NCI-H128 (cell line): ENCODE data around the gene NCAN.

ENCODE experiments used
- DNase-seq: peaks from one replicate; lab custom pipeline; 2025; ENCODE audit not compliant: unreplicated experiment; lab: John Stamatoyannopoulos, UW

Gene NCAN

DNA sequence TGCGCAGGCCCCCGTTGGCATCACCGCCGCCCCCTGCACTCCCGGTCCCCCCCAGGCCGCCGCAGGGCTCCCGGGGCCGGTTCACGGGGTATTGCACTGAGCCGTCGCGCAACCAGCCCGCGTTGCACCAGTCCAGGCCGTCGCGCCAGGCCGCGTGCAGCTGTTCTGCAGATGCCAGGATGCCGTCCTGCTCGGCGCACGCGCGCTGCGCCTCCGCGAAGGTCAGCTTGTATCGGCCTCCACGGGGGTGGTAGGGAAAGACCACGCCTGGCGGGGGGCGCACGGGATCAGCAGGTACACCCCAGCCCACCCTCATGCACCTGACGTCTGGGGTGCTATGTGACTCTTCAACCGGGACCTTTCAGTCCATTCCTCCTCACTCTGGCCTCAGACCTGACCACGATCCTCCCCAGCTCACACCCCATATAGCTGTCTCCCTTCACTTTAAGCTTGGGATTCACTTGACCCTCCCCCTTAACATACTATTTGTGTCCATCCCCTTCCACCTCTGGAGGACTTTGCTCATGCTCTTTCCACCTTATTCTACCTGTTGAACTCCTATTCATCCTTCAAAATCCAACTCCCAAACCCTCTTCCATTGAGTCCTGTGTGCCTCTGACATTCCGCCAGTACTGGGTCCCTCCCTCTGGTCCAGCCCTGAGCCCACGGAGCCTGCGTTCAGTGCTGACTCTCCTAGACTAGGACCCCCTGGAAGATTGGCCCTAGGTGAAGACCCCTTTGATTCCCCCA, 47.0 kb downstream of the NCAN start:
- no peak for DNase-seq

DNA sequence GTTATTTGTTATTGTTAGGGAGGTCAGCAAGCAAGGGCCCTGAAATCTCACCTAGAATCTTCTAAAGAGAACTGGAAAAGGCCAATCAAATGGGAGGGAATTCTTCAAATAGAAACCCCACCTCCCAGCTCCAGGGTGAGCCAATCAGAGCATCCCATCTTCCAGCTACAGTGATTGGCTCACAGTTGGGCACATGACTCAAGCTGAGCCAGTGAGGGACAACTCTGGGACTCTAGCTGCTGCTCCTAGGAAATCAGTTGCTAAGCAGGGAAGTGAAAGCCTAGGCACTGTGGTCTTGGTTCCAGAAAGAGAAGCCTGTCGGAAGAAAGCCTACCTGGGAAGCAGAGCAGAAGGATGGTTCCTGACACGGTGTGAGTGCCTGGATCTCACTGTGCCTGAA, 48.0 kb downstream of the NCAN start:
- DNase-seq, result no peak

DNA sequence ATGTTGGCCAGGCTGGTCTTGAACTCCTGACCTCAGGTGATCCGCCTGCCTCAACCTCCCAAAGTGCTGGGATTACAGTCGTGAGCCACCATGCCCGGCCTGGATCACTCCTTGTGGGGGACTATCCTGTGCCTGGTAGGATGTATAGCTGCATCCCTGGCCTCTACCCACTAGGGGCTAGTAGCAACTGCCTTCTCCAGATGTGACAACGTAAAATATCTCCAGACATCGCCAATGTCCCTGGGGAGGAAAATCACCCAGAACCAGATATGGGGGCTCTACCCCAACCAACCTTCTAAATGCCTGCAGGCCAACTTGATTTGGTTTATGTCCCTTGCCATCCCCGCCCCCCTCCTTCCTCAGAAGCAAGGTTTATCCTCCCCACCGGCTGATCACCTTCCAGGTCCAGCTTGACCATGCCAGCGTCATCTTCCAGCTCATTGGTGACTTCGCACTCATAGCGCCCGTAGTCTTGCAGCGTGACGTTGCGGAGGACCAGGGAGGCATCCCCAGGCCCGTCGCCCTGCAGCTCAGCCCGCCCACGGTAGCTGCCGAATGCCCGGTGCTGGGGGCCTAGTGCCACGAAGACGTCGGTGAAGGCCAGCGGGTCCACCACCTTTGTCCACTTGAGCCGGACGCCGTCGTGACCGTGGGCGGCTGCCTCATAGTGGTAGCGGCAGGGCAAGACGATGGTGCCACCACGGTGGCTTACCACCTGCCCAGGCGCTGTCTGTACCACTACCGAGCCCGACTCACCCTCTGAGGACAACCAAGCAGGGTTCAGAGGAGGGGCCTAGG, 48.9 kb downstream of the NCAN start:
- no peak for DNase-seq

DNA sequence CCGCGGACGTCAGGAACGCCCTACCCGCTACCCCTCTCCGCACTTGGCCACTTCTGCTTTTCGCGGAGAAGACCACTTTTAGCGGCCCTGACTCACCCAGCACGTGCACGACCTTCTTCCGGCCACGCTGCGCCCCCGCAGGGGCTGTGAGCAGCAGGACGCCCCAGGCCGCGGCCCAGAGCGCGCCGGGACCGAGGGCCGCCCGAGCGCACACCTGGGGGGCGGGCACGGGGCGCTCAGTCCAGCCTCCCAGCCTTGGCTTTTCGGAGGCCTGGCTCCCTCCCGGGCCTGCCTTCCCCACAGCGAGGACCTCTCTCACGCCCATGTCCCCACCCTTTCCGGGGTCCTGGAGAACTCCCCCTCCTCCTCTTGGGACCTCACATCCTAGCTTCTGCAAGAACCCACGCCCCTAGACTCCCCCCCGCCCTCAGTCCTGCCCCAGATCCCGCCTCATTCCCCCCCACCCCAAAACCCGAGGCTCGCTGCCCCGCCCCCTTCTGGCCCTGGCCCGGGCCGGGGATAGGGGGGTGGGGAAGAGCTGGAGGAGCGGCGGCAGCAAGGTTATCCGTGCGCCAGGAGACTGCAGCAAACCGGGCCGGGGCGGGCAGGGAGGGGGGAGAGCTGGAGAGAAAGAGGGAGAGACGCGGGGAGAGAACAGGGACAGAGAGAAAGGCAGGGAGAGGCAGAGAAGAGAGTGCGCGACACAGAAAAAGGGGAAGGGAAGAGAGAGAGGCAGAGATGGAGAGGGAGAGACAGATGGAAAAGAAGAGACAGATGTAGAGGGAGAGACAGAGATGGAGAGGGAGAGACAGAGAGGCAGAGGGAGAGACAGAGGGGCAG, 49.8 kb downstream of the NCAN start:
- DNase-seq, result no peak

DNA sequence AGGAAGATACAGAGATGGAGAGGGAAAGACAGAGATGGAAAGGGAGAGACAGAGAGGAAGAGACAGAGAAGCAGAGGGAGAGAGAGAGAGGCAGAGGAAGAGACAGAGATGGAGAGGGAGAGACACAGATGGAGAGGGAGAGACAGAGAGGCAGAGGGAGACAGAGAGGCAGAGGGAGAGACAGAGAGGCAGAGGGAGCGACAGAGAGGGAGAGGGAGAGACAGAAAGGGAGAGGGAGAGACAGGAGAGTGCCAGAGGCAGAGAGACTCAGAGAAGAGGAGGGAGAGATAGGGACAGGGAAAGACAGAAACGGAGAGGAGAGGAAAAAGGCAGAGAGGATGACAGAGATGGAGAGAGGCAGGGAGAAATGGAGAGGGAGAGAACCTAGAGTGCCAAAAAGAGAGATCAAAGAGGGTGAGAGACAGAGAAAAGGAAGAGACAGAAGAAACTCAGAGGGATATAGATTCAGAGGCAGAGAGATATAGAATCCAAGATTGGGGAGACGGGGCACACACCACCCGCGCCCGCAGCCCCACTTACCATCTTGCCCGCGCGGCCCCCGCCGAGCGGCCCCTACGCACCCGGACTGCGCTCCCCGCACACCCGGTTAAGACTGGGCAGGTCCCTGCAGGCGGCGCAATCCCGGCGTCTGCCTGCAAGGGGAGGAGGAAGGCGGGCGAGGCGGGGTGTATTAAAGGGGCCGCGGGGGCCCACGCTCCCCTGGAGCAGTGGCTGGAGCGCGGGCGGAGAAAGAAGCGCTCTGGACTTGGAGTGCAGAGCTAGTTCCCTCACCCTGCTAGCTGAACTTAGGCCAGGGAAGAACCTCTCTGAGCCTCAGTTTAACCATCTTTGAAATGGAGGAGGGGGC, 50.7 kb downstream of the NCAN start:
- DNase-seq, result no peak

DNA sequence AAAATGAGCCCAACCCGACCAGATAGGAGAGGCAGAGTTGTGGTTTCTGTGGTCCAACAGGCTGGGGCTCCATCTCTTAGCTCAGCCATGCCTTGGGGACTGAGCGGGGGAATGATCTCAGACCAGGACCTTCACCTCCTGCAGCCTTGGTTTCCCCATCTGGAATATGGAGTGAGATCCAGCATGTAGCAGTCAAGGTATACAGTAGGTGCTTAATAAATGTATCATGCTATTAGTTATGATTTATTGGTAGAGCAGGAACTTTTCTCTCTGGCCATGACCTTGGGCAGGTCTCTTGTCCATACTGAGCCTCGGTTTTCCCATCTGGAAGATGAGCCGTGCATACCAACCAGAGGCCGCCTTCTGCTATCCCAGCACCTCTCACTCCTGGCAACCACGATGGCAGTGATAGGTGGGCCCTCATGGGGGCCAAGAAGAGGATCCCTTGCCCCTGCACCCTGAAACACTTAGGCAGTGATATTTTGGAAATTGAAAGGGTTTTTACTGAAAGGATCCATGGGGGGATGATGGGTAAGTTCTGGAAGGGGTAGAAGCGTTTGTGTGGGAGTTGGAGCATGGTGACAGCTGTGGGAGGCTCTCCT, 52.2 kb downstream of the NCAN start:
- DNase-seq, result no peak

DNA sequence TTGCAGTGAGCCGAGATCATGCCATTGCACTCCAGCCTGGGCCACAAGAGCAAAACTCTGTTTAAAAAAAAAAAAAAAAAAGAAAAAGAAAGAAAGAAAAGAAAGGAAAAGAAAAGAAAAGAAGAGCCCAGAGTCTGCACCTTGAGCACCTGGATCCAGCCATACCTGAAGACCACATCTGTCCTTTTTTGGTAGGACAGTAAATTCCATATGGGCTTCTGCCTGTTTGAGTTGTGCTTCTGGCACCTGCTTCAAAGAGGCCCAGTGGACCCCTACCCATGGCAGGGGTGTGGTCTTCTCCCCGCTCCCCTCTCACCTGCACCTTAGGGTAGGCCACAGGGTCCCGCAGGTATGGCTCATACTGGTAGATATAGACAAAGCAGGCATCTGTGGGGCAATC, 55.5 kb downstream of the NCAN start:
- DNase-seq, result no peak

DNA sequence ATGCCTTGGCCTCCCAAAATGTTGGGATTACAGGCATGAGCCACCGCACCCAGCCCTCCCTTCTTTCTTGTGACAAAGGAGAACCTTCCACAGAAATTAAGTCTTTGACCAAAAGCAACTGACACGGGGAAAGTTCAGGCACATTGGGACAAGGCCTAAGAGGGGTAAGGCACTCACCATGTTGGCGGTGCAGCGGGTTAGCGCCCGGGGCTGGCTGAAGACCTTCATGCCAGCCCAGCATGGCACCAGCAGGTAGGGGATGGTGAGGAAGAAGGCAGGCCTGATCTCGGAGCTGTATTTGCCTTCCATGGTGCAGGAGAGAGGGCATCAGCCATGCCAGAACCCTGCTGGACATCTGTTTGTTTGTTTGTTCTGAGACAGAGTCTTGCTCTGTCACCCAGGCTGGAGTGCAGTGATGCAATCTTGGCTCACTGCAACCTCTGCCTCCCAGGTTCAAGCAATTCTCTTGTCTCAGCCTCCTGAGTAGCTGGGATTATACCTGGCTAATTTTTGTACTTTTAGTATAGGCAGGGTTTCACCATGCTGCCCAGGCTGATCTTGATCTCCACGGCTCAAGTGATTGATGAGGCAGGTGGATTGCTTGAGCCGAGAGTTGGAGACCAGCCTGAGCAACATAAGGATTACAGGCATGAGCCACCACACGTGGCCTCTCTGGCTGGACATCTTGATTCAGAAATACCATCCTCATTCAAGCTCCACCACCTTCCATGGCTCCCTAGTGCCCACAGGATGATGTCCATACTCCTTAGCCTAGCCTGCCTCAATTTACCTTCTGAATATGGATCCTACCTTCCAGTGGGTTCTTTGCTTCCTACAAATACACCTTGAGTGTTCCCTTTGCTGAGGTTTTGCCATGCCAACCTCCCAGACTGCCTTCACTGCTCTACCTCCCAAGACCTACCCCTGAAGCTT, 57.0 kb downstream of the NCAN start:
- DNase-seq, result no peak

DNA sequence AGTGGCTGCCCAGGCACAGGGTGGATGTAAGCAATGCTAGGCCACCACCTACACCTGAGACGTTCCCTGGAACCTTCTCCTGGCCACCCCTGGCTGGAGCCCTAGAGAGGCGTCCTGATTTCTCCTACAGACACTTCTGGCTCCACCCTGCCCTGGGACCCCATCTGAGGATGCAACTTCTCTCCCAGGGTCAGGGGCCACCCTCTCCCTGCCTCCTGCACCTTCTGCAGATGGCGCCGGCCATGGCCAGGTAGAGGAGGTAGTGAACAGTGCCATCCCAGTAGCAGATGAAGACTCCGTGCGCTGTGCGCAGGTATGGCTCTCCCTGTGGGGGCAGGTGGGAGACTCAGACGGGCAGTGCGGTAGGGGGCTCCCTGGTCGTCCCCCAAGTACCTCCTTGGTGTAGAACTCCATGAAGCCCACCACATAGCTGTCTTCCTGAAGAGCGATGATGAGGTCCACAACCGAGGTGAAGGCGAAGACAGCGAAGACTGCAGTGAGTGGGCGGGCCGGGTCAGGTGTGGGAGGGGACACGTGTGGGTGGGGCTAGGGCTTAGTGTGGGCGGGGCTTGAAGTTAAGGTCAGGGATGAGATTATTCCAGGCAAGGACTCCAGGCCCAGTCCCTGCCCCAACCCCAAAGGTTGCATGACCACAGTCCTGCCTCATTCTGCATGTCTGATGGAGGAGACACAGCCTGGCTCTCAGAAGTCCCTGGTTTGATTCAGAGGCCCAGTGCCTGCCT, 58.4 kb downstream of the NCAN start:
- DNase-seq, result no peak

DNA sequence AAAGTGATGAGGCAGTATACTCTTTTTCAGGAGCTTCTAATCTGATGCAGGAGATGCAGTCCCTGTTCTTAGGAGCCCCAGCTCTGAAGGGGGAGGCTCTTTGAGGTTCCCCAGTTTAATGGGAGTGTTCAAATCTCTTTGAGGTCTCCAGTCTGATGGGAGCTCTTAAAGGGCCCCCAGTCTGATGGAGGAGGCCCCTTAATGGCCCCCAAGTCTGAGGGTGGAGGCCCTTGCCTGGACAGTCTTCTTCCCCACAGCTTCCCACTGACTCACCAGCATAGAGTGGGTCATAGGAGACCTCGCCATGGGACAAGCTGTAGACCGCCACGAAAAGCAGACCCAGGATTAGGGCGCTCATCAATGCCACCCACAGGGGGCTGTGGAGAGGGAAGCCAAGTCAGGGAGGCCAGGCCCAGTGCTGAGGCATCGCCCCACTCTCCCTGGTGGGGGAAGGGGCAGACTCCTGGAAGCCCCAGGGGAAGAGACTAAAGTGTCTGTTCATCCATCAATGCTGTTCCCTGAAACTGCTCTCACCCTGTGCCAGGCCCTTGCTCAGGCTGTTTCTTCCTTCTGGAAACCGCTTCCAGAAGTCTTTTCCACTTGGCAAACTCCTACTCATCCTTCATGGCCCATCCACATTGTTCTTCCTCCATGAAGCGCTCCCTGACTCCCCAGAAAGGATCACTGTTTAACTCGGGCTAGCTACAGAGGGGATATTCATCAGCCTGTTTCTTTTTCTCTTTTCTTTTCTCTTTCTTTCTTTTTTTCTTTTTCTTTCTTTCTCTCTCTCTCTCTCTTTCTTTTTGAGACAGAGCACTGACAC, 59.2 kb downstream of the NCAN start:
- no peak for DNase-seq

DNA sequence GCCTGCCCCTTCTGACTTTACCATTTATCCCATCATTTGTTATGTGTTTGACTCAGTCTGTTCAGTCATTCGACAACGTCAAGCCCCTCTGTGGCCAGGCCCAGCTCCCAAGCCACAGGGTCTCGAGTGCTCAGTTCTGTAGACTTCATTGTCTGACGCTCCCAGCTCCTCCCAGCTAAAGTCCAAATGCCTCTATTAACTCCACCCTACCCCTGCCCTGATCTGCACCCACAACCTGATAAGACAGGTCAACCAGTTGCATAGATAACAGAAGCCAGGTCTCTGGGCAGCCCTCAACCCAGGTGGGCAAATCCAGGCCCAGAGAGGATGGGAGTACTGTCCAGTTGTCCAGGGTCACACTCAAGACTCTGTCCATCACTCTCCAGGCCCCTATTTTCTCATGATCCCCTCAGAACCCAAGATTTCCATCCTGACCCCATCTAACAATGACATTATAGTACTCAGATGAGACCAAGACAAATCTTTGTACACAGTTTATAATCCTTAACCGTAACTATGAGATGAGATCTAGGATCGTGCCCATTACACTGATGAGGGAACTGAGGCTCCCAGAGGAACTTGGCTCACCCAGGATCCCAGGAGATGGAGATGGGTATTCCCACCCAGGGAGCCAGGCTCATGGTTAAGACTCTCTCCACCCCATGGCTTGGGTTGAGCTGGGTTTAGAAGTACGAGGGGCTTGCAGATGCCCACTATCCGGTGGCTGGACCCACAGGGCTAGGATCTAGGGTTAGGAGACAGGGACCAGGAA, 60.3 kb downstream of the NCAN start:
- DNase-seq, result no peak

DNA sequence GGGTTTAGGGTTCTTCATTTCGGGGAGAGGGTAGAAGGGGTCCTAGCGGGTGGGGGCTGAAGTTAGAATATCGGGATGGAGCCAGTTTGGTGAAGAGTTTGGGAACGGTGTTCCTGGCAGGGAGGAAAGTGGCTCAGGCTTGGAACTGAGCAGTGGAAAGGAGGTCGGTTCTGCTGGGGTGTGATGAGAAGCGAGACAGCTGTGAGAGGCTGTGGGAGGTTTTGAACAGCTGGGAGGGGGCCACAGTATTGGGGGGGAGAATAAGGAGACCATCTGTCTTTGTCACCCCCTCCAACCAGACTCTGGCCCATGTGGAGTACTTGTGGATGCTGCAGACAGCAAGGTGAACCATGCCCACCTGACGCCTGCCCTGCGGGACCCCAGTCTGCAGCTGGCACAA, 62.4 kb downstream of the NCAN start:
- no peak for DNase-seq

DNA sequence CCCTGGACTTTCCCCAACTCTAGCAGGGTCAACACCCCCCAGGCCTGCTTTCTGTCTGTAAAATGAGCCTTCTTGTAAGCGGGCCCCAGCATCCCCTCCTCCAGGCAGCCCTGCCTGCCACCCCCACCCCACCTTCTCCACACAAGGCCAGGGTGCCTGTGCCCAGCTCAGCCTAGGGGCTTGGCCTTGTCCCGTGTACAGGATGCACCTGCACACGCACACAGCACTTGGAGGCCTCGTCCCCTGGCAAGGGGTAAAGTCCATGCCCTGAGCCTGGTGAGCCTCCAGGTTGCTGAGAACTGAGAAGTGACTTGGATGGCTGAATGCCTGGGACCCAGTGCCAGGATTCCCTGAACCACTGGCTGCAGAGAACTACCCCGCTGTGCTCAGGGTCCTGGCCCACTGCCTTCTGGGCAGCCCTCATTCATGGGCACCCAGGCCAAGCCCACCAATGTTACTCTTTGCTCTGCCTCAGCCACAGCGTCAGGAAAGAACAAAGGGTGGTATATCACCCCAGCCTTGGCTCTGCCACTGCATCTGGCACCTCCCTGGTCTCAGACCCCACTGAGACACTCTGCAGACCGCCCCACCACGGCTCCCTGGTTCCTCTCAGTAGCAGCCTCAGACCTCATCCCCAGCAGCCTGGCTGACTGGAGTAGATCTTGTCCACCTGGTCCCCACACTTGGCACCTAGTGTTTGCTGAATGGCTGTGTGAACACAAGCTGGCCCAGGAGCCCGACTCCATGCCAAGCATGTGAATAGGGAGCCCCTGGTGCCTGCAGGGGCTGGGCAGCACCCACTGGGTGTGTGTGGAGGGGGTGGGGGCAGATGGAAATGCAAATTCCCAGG, 63.2 kb downstream of the NCAN start:
- no peak for DNase-seq

DNA sequence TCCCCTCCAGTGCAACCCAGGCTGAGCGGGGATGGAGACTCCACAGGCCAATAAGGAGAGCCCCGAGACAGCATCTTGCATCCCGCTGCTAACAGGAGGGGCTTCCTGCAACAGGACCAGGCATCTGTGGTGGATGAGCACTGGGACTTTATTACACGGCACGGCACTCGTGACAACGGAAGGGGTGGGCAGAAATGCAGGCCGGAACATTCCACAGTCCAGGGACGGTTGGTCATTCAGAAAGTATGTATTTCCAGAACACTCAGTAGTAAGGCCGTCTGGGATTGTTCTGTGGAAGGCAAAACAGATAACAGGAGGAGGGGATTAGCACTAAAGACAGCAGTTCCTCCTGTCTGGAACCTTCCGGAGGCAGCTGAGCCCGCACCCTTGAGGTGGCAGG, 64.6 kb downstream of the NCAN start:
- no peak for DNase-seq

DNA sequence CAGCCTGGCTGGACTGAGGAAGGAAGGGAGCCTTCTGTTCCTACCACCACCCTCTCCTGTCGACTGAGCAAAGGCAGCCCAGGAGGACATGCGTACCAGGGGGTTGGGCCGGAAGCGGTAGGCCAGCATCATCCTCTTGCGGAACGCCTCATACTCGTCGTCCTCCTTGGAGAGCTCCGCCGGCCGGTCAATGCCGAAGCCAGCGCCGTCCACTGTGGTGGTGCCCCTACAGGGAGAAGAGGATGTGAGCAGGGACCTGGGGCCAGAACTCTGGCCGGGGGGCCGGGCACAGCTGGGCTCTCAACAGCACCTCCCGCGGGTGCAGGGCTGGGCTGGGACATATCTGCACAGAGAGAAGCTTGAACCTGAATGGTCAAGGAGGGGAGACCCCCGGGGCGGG, 65.1 kb downstream of the NCAN start:
- no peak for DNase-seq

DNA sequence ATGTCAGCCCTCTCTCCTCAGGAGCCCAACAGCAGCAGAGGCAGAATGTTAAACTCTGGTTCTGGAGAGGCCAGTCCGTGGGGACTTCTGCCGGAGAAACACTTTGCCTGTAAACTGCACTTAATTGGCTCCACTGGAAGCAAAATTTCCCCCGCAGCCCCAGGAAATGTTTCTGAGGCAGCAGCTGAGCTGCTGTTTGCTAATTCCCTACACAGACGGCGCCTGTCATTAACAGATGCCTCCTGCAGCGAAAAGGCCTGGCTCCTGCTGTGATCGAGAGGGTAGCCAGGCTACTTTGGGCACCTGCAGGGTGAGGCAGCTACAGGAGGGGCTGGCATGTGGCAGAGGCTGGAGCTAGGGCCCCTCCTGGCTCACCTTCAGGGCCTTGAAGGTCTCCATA, 66.6 kb downstream of the NCAN start:
- no peak for DNase-seq
